HepG2 (cell line): ENCODE measurements around the gene SHOX.

Source experiments
- ATF1 ChIP-seq: IDR thresholded peaks from 2 replicates; pipeline ENCODE4 v1.6.1; 2016; ENCODE audit warnings: mild to moderate bottlenecking, control low read depth
- ELF1 ChIP-seq: sonication (generic); formaldehyde crosslinking; IDR thresholded peaks from 2 replicates; pipeline ENCODE4 v1.4.0; 2020; ENCODE audit warnings: missing genetic modification reagents
- FOXA3 ChIP-seq: IDR thresholded peaks from 2 replicates; pipeline ENCODE4 v1.6.1; 2016; ENCODE audit warnings: missing genetic modification reagents, missing compliant biosample characterization
- MEIS2 ChIP-seq: sonication (generic); formaldehyde crosslinking; IDR thresholded peaks from 2 replicates; pipeline ENCODE4 v1.9.0; 2021; ENCODE audit warnings: mild to moderate bottlenecking, missing genetic modification reagents
- MYNN ChIP-seq: sonication (generic); formaldehyde crosslinking; IDR thresholded peaks from 2 replicates; pipeline ENCODE4 v1.4.0; 2020; ENCODE audit warnings: mild to moderate bottlenecking, low read depth, missing genetic modification reagents
- NFE2L1 ChIP-seq: sonication (generic); formaldehyde crosslinking; IDR thresholded peaks from 2 replicates; pipeline ENCODE4 v1.4.0; 2020; ENCODE audit warnings: missing genetic modification reagents, mild to moderate bottlenecking, borderline replicate concordance
- NFYB ChIP-seq: sonication (generic); formaldehyde crosslinking; IDR thresholded peaks from 2 replicates; pipeline ENCODE4 v1.4.0; 2020; ENCODE audit warnings: missing genetic modification reagents
- POLR2A ChIP-seq, 2 experiments: IDR thresholded peaks; 2 replicates each; pipeline ENCODE4 v1.6.1; 2011; ENCODE audit warnings: low read depth in 2 of 2, low read length in 2 of 2, mild to moderate bottlenecking in 1 of 2, moderate library complexity in 1 of 2; ENCODE audit not compliant: insufficient read depth in 1 of 2
- RAD21 ChIP-seq: fragments of 450-650 bp; formaldehyde crosslinking; IDR thresholded peaks from 2 replicates; pipeline ENCODE4 v1.5.0; 2020; ENCODE audit warnings: mild to moderate bottlenecking
- ZBTB7A ChIP-seq: sonication (generic); formaldehyde crosslinking; IDR thresholded peaks from 2 replicates; pipeline ENCODE4 v1.8.0; 2022; ENCODE audit warnings: mild to moderate bottlenecking, missing genetic modification reagents
- ZFX ChIP-seq: sonication (generic); formaldehyde crosslinking; IDR thresholded peaks from 2 replicates; pipeline ENCODE4 v1.4.0; 2020; ENCODE audit warnings: mild to moderate bottlenecking, low read depth, missing genetic modification reagents, moderate library complexity
- ZNF557 ChIP-seq: sonication (generic); formaldehyde crosslinking; IDR thresholded peaks from 2 replicates; pipeline ENCODE4 v1.4.0; 2020; ENCODE audit warnings: missing genetic modification reagents
- TF ChIP-seq, protein P1 (sequence below): fragments of 450-650 bp; IDR thresholded peaks from 2 replicates; pipeline ENCODE4 v1.6.1; 2017; ENCODE audit warnings: mild to moderate bottlenecking
- TF ChIP-seq, protein P2 (sequence below): sonication (generic); formaldehyde crosslinking; conservative IDR thresholded peaks from 2 replicates; pipeline ENCODE4 v1.4.0; 2020; ENCODE audit warnings: missing genetic modification reagents

DNA sequence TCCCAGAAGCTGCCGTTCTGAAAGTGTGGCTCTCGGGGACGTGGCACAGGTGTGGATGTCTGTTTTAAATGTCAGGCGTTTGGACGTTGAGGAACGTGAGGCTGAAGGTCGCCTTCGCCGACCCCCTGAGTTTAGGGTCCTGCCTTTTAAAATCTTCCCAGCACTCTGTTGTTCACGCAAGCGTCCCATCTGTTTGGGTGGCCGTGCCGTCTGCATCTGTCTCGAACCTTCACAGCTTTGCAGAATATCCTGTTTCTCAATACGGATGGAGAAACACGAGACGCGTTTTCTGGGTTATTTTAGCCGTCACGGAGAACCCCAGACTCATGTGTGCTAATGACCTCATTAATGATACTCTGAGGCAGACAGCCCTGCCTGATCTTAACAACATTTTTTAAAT, 31.5 kb downstream of the SHOX start:
- TF ChIP-seq ELF1 (CRISPR knock-in tag) (no peak), ZNF557 (CRISPR knock-in tag) (no peak), FOXA3 (CRISPR knock-in tag) (no peak), ATF1 (no peak), RAD21 (CRISPR knock-in tag) (no peak), ZBTB7A (CRISPR knock-in tag) (no peak), POLR2A (IDR thresholded peaks at IDR 0.05; ENCODE audit: insufficient read depth in 1 of 2, low read depth in 2 of 2, low read length in 2 of 2) (no peak), ZFX (CRISPR knock-in tag) (no peak), MYNN (CRISPR knock-in tag) (no peak), NFYB (no peak), MEIS2 (CRISPR knock-in tag) (no peak), NFE2L1 (no peak)
- TF ChIP-seq, protein P1, sequence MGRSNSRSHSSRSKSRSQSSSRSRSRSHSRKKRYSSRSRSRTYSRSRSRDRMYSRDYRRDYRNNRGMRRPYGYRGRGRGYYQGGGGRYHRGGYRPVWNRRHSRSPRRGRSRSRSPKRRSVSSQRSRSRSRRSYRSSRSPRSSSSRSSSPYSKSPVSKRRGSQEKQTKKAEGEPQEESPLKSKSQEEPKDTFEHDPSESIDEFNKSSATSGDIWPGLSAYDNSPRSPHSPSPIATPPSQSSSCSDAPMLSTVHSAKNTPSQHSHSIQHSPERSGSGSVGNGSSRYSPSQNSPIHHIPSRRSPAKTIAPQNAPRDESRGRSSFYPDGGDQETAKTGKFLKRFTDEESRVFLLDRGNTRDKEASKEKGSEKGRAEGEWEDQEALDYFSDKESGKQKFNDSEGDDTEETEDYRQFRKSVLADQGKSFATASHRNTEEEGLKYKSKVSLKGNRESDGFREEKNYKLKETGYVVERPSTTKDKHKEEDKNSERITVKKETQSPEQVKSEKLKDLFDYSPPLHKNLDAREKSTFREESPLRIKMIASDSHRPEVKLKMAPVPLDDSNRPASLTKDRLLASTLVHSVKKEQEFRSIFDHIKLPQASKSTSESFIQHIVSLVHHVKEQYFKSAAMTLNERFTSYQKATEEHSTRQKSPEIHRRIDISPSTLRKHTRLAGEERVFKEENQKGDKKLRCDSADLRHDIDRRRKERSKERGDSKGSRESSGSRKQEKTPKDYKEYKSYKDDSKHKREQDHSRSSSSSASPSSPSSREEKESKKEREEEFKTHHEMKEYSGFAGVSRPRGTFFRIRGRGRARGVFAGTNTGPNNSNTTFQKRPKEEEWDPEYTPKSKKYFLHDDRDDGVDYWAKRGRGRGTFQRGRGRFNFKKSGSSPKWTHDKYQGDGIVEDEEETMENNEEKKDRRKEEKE, result no peak
- TF ChIP-seq, protein P2, sequence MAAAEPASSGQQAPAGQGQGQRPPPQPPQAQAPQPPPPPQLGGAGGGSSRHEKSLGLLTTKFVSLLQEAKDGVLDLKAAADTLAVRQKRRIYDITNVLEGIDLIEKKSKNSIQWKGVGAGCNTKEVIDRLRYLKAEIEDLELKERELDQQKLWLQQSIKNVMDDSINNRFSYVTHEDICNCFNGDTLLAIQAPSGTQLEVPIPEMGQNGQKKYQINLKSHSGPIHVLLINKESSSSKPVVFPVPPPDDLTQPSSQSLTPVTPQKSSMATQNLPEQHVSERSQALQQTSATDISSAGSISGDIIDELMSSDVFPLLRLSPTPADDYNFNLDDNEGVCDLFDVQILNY (CRISPR knock-in tag), result no peak
